Non-pigmented ciliary epithelial cell (primary cell): ENCODE measurements around the gene THRAP3.
"Not testable (repeated sequence)": the region's sequence is repeated elsewhere in the genome, so short reads cannot be mapped to it uniquely, and the experiment has no call there.

Experiments
- DNase-seq: peaks from one replicate; pipeline ENCODE4 v3.0.0-alpha.2; 2010; ENCODE audit warnings: low read depth

The THRAP3 gene

DNA sequence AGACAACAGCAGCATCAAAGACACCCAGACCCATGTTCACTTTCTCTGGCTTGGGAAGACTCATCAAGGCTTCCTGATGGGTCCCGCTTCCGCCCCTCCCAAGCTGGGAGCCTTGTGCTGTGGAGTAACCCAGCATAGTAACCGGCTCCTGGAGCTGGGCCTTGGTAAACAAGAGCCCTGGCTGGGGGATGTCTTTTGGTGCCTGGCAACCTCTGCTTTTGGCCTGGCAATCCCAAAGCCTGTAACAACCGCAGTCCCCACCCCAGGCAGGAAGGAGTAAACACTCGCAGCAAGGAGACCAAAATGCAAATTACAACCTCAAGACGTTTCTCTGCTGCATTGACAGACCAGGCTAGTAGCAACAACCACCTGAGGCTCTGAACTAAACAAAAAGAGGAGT, 16.9 kb upstream of the THRAP3 start:
- no peak for DNase-seq

- DNase-seq, result no peak
Observed at GRCh38 chr1:36208978-36209703, 15.1 kb upstream of the THRAP3 start.

- DNase-seq, result no peak
Observed at GRCh38 chr1:36211307-36211706, 12.9 kb upstream of the THRAP3 start.

DNA sequence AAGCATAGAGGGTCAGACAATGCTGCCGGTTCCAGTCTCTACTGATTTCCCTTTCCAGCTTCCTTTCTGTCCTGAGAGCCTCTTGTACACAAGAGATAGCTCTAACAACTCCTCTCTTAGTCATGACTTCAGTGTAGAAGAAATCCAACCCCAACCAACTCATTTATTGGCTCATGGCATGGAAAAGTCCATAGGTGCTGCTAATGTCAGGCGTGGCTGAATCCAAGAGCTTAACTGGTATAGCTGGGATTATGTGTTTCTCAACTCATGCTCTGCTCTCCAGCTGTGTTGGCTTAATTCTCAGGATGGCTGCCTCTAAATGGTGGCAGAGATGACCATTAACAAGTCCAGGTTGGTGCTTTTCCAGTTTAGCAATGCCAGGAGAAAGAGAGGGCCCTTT, 12.4 kb upstream of the THRAP3 start:
- no peak for DNase-seq

DNA sequence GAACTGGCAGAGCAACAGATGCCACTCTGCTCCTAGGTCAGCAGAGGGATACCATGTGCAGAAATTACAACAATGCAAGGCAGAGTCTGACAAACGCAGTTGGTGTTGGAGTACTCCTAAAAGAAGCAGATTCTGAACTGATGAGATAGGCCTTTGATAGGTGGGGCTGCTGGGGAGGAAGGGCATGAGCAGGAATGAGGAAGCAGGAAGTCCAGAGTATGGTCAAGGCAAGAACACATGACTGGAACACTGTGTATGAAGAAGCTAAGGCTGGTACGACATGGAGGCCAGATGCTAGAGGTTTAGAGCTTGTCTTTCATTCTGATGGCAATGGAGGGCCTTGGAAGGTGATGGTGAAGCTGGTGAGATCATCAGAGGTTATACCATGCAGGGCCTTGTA, 11.5 kb upstream of the THRAP3 start:
- no peak for DNase-seq

- no peak for DNase-seq
Observed at GRCh38 chr1:36217670-36218069, 6.6 kb upstream of the THRAP3 start.

- DNase-seq, result not testable (repeated sequence)
Observed at GRCh38 chr1:36221901-36222300, 2.3 kb upstream of the THRAP3 start.

- DNase-seq, result no peak
Observed at GRCh38 chr1:36222481-36223380, 1.5 kb upstream of the THRAP3 start.

GRCh38 chr1:36223381-36223995, 755 bp upstream of the THRAP3 start:
- DNase-seq, result no peak

GRCh38 chr1:36224537-36225282, 467 bp downstream of the THRAP3 start:
- DNase-seq, result no peak

DNA sequence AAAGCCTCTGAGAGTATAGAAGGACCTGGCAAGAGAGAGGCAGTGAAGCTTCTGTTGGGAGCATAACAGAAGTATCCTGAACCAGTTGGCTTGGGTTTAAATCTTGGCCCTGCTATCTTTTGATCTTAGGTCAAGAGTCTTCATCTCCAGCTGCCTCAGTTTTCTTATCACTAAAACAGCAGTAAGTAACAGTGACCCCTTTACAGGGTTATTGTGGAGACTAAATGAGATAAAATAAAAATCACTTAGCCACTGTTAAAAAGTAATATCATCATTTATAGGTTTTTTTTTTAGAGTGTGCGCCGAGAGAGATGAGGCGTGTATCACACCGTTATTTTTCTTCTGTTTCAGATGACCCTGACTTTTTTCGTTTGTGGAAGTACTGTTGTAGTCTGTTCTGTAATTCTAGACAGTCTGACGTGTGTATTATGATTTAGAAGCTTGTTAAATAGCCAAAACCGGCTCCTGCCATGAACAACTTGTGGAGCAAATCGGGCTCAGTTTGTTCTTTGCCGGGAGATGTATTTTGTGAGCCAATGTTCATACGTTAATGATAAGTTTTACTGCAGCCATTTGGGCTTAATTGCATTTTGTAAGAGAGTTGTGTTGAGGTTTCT, 1.1 kb downstream of the THRAP3 start:
- no peak for DNase-seq

DNA sequence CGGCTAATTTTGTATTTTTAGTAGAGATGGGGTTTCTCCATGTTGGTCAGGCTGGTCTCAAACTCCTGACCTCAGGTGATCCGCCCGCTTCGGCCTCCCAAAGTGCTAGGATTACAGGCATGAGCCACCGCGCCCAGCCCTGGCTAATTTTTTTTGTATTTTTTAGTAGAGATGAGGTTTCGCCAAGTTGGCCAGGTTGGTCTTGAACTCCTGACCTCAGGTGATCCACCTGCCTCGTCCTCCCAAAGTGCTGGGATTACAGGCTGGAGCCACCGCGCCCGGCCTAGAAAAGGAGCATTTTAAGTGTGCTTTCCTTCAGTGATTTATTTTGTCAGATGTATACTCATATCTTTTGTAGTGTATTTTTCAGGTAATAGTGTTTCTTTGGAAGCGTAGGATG, 6.0 kb downstream of the THRAP3 start:
- not testable (repeated sequence) for DNase-seq

DNA sequence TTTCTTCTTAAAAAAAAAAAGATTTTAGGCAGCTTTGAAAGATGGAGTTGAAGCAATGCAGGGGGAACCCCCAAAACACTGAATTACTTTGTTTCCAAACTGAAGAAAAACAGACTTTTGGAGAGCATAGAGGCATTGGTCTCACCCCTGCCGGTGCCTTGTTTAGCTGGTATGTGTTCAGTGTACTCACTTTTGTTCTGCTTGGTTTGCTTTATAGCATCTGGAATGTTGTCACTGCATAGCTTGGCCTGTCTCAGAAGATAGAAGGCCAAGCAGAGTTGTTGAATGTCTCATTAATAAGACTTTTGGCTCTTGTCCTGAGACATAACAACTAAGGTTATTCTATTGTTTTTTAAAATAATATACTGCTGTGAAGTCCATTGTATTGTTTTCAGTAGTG, 6.9 kb downstream of the THRAP3 start:
- DNase-seq, result no peak

DNA sequence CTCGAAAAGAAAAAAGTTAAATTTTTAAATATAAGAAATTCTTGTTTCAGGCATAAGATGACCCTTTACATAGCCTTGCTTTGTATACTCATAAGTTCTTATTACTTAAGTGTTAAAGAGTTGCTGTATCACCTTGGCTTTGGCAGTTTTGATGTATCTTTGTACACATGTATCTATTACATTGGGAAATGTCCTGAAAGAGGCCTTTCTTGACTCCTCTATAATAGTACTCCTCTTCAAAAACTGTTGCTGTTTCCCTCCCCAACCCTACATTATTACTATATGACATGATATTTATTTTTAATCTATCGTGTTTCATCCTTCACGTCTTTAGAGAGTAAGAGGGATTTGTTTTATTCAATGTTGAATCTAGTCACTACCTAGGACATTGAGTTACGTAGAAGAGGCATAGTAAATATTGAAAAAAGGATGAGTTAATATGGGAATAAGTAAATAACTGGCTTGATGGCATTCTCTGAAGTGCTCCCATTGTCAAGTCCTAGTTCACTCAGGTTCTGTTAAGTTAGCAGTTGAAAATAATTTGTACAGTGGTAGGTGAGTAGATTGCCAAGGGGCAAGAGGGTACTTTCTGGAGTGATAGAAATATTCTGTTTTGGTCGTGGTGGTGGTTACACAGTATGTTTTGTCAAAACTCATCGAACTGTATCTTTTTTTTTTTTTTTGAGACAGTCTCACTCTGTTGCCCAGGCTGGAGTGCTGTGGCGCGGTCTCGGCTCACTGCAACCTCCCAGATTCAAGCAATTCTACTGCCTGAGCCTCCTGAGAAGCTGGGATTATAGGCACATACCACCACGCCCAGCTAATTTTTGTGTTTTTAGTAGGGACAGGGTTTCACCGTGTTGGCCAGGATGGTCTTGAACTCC, 8.2 kb downstream of the THRAP3 start:
- DNase-seq, result no peak

DNA sequence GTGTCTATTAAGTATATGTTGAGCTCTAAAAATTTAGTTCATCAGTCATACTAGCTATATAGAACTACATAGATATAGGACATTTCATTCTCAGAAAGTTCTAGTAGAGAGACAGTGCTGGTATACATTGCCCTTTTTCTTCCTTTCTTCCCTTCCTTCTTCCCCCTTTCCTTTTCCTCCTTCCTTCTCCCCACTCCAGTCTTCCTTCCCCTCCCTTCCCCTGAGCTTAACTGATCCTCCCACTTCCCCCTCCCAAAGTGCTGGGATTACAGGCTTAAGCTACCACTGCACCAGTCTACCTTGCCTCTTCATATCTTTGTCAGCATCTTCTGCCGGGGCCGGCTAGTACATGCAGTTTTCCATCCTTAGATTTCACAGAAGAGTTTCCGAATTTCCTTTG, 12.1 kb downstream of the THRAP3 start:
- no peak for DNase-seq

DNA sequence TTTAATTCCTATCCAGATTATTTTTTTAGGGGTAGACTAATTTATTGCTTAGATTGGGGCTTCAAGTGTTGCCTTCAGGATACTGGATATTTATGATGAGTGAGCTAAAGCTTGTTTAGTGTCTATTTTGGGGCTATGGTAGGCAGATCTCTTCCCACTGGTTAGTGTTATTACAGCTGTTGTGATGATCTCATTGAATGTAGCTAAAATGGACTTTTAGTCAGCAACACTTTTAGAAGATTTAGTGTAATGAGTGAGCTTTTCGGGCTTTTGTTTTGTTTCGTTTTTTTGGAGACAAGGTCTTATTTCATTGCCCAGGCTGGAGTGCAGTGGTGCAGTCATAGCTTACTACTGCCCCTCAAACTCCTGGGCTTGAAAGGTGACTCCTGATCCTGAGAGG, 14.2 kb downstream of the THRAP3 start:
- no peak for DNase-seq

- no peak for DNase-seq
Observed at GRCh38 chr1:36239941-36240637, 15.8 kb downstream of the THRAP3 start.

DNA sequence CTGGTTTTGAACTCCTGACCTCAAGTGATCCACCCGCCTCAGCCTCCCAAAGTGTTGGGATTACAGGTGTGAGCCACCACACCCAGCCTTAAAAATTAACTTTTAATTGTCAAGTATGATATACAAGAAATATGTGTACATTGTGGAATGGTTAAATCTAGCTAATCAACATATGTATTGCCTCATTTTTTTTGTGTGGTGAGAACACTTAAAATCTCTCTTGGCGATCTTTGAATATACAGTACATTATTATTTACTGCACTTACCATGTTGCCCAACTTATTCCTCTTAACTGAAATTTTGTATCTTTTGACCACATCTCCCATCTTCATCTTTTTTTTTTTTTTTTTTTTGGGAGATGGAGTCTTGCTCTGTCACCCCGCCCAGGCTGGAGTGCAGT, 23.3 kb downstream of the THRAP3 start:
- DNase-seq, result no peak

GRCh38 chr1:36248250-36248894, 24.1 kb downstream of the THRAP3 start:
- DNase-seq, result peak; percentile 74
